SK-N-SH (cell line): ENCODE measurements around the gene PBX4. TPM values are rescaled to one million over a fixed set of nuclear protein-coding genes. Genes with fewer than 3 reads are reported as not detected.
A peak's percentile ranks its signal among the peaks of the same experiment; 100 is the strongest.

Experiments
- CTCF ChIA-PET: fragments of 300-600, 350-600 bp; formaldehyde crosslinking; extraction: SDS; loops from one replicate; lab custom pipeline; 2021; lab: Yijun Ruan, JAX
- POLR2A ChIA-PET: fragments of 350-600 bp; sonication (Branson Sonifier 250); formaldehyde crosslinking; extraction: SDS; loops from one replicate; lab custom pipeline; 2020; ENCODE audit warnings: antibody characterized with exemption, inconsistent platforms; lab: Yijun Ruan, JAX
- DNase-seq: peaks from one replicate; pipeline ENCODE4 v3.0.0; 2012
- H2AFZ ChIP-seq: fragments of 200-600 bp; sonication (generic); 2 replicates; pipeline ENCODE4 v1.8.1; 2016; ENCODE audit warnings: antibody characterized with exemption, mild to moderate bottlenecking, low read depth
- H3F3A ChIP-seq: fragments of 200-600 bp; sonication (generic); replicated peaks from 2 replicates; pipeline ENCODE3; 2016; ENCODE audit warnings: antibody characterized with exemption, mild to moderate bottlenecking; ENCODE audit not compliant: insufficient read depth
- H3K27ac ChIP-seq, 2 experiments: fragments of 200-500 bp in 1 of 2; fragments of 200-600 bp in 1 of 2; sonication (Bioruptor generic) in 1 of 2; sonication (generic), shearing (Covaris generic) in 1 of 2; 2 replicates each; pipeline versions ENCODE4 v1.5.1 to v1.6.1; 2014 to 2016; ENCODE audit warnings: low read depth in 2 of 2, inconsistent platforms in 1 of 2, low read length in 1 of 2, mild to moderate bottlenecking in 1 of 2, mixed read lengths in 1 of 2
- H3K27me3 ChIP-seq: fragments of 200-600 bp; sonication (generic), shearing (Covaris generic); 2 replicates; pipeline ENCODE4 v1.6.1; 2016; ENCODE audit warnings: mixed run types; ENCODE audit not compliant: insufficient read depth
- H3K36me3 ChIP-seq, 2 experiments: fragments of 200-500 bp in 1 of 2; fragments of 200-600 bp in 1 of 2; sonication (Bioruptor generic) in 1 of 2; sonication (generic) in 1 of 2; replicated peaks in 1 of 2; 2 replicates each; pipeline versions ENCODE3 to v1.5.1; 2014 to 2016; ENCODE audit warnings: low read length in 1 of 2, mild to moderate bottlenecking in 1 of 2; ENCODE audit not compliant: insufficient read depth in 2 of 2, control insufficient read depth in 1 of 2
- H3K4me1 ChIP-seq, 2 experiments: fragments of 200-500 bp in 1 of 2; fragments of 200-600 bp in 1 of 2; sonication (Bioruptor generic) in 1 of 2; sonication (generic), shearing (Covaris generic) in 1 of 2; 2 replicates each; pipeline versions ENCODE4 v1.5.1 to v1.6.1; 2014 to 2016; ENCODE audit warnings: low read depth in 1 of 2, low read length in 1 of 2, mixed run types in 1 of 2; ENCODE audit not compliant: insufficient read depth in 2 of 2, control insufficient read depth in 1 of 2
- H3K4me2 ChIP-seq: fragments of 200-600 bp; sonication (generic), shearing (Covaris generic); 2 replicates; pipeline ENCODE4 v1.6.1; 2017; ENCODE audit warnings: mixed run types
- H3K4me3 ChIP-seq, 2 experiments: fragments of 200-500 bp in 1 of 2; fragments of 200-600 bp in 1 of 2; sonication (Bioruptor generic) in 1 of 2; sonication (generic), shearing (Covaris generic) in 1 of 2; 2 replicates each; pipeline versions ENCODE4 v1.5.1 to v1.8.1; 2014 to 2016; ENCODE audit warnings: low read depth in 2 of 2, inconsistent platforms in 1 of 2, low read length in 1 of 2, mild to moderate bottlenecking in 1 of 2, mixed read lengths in 1 of 2, moderate library complexity in 1 of 2
- H3K79me2 ChIP-seq: fragments of 200-600 bp; sonication (generic); 2 replicates; pipeline ENCODE4 v1.8.1; 2017; ENCODE audit warnings: mild to moderate bottlenecking; ENCODE audit not compliant: insufficient read depth
- H3K9ac ChIP-seq: fragments of 200-600 bp; sonication (generic); 2 replicates; pipeline ENCODE4 v1.6.1; 2017; ENCODE audit warnings: mixed run types
- H3K9me2 ChIP-seq: fragments of 200-600 bp; sonication (generic); 2 replicates; pipeline ENCODE4 v1.6.1; 2017; ENCODE audit warnings: mixed run types
- H3K9me3 ChIP-seq: fragments of 200-600 bp; sonication (generic); 2 replicates; pipeline ENCODE4 v1.6.1; 2017; ENCODE audit warnings: mixed run types, mild to moderate bottlenecking, moderate library complexity
- H4K20me1 ChIP-seq: fragments of 200-600 bp; sonication (generic); 2 replicates; pipeline ENCODE4 v1.6.1; 2017; ENCODE audit warnings: mild to moderate bottlenecking, mixed run types; ENCODE audit not compliant: insufficient read depth
- MAX ChIP-seq: IDR thresholded peaks from 2 replicates; pipeline ENCODE4 v1.4.0; 2012; ENCODE audit warnings: low read depth
- SIN3A ChIP-seq: IDR thresholded peaks from 2 replicates; pipeline ENCODE4 v1.6.1; 2012; ENCODE audit warnings: low read depth, mild to moderate bottlenecking, low read length, moderate library complexity, borderline replicate concordance
- SMC3 ChIP-seq: IDR thresholded peaks from 2 replicates; pipeline ENCODE4 v1.6.1; 2012; ENCODE audit warnings: low read depth, low read length, improper control_type of control experiment
- TCF12 ChIP-seq: IDR thresholded peaks from 2 replicates; pipeline ENCODE4 v1.4.0; 2012
- TEAD4 ChIP-seq: IDR thresholded peaks from 2 replicates; pipeline ENCODE4 v1.4.0; 2012; ENCODE audit warnings: mild to moderate bottlenecking, borderline replicate concordance; ENCODE audit not compliant: insufficient read depth
- WGBS: methylation state at CpG from one replicate; pipeline ENCODE4 v1.1.6; 2017; ENCODE audit warnings: low lambda C conversion rate; 5-methylcytosine and 5-hydroxymethylcytosine counted together
- polyA plus RNA-seq, 3 experiments: library from polyadenylated mRNA; depleted of rRNA; stranded (reverse); fragments of >200 nt; gene quantifications; 2 replicates each; pipeline ENCODE4 v1.2.3, GENCODE V29; 2012

Gene PBX4
- polyA plus RNA-seq, 1 of the 3 experiments (the other 2 are of a cell fraction) = 6.4 TPM

GRCh38 chr19:19627621-19628500 is 9.4 kb upstream of the PBX4 start, which contains the start of gene LPAR2:
Gene LPAR2, minus strand, starts transcription at chr19:19628220. Its CDS starts 945 bp downstream, at chr19:19627275.
- Histone ChIP-seq H3K9ac (no peak within 1 kb of the TSS), H3K9me3 (no peaks in the 10 kb centered on the region), H2AFZ (peak within 1 kb of the TSS; percentile 20; the same call in 1 of the 2 replicates), H3K27me3 (no peaks in the 10 kb centered on the region), H3K4me2 (peak within 1 kb of the TSS; percentile 47), H3K4me3 (peak within 1 kb of the TSS in 1 of 2 experiments; percentile 56; a peak in 2 of 4 replicates), H3K36me3 (no peaks in the 10 kb centered on the region), H3K27ac (peak within 1 kb of the TSS in 1 of 2 experiments; percentile 65; a peak in 1 of 4 replicates), H3K4me1 (peaks cover 0 to 13% of the 10 kb centered on the region in 2 experiments; a peak in 1 of 4 replicates), H4K20me1 (no peaks in the 10 kb centered on the region), H3K79me2 (no peaks in the 10 kb centered on the region), H3K9me2 (no peaks in the 10 kb centered on the region), H3F3A (no peaks in the 10 kb centered on the region)
- DNase-seq = peak; percentile 96
- POLR2A ChIA-PET = interaction anchor here (0.7 to 1.3 kb wide), 2 partner anchors 75 to 238 kb away, joined by 3 to 4 read pairs; partner anchors contain the start of gene ZNF253
- CTCF ChIA-PET = interaction anchor here (0.7 to 6.1 kb wide), 12 partner anchors 8 to 96 kb away, joined by 3 to 28 read pairs (median 4); partner anchors contain the start of gene GMIP
- TF ChIP-seq TEAD4 (no peak), MAX (peak; percentile 40; the same call in 1 of the 2 replicates)
- 23% methylated on average over 22 of the region's 87 CpGs for WGBS

DNA sequence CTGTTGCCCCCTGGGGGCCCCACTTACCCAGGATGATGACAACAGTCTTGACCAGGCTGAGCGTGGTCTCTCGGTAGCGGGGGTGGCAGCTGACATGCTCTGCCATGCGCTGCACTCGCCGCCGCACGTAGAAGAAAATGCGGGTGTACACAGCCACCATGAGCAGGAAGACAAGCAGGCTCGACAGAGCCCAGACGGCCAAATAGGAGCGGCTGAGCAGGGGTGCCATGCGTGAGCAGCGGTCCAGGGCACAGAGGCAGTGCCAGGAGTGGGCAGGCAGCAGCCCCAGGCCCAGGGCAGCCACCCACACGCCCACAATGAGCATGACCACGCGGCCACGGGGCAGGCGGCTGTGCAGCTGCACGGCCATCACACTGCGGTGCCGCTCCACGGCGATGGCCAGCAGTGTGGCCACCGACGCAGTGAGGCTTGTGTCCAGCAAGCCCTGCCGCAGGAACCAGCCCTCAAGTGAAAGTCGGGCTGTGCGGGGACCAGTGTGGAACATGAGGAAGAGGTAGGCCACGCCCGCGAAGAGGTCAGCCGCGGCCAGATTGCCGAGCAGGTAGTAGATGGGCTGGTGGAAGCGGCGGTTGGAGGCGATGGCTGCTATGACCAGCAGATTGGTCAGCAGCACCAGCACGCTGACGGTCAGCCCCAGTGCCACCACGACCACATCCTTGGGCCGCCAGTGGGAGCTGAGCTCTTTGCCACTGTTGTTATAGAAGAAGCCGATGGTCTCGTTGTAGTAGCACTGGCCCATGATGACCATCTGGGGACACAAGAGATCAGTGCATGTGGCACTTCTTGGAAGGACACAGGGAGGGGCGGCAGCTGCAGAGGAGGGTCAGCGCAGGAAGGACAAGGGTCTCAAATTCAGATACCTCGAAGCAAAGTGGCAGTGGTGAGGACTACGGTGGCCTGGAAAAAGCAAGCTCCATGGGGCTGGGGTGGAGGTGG is 8.3 kb upstream of the PBX4 start:
- Histone ChIP-seq H3K79me2 (no peaks in the 10 kb centered on the region), H3K9me3 (no peaks in the 10 kb centered on the region), H3K27me3 (no peaks in the 10 kb centered on the region), H3K4me2 (no peak overlapping the region), H4K20me1 (no peaks in the 10 kb centered on the region), H2AFZ (no peak overlapping the region), H3K9ac (no peak overlapping the region), H3K4me3 (peak overlapping the region in 1 of 2 experiments; percentile 56; a peak in 1 of 4 replicates), H3K9me2 (no peaks in the 10 kb centered on the region), H3K27ac (no peak overlapping the region), H3K4me1 (peaks cover 0 to 13% of the 10 kb centered on the region in 2 experiments; a peak in 1 of 4 replicates), H3K36me3 (no peaks in the 10 kb centered on the region), H3F3A (no peaks in the 10 kb centered on the region)
- whole genome bisulfite sequencing = 97% methylated on average over 40 of the region's 48 CpGs
- ChIA-PET CTCF (interaction anchor here (0.8 to 6.1 kb wide), 5 partner anchors 15 to 94 kb away, joined by 3 to 28 read pairs (median 5); partner anchors contain the start of gene GMIP), POLR2A (interaction anchor here (1.3 kb wide), 1 partner anchor 239 kb away, joined by 4 read pairs; the partner anchor contains the start of gene ZNF253)
- TF ChIP-seq TCF12 (no peak), SIN3A (no peak), SMC3 (no peak)
- DNase-seq = no peak
